Cardiac fibroblast (primary cell): ENCODE data around the gene UPK1B.

Experiments
- DNase-seq, 2 donors: peaks; one replicate each; pipeline versions ENCODE4 v3.0.0 to v3.0.0-alpha.2; 2010; ENCODE audit warnings: low read depth in 2 of 2
- H3K4me3 ChIP-seq, 2 donors: replicated peaks in 1 of 2; 1 replicate in 1 of 2; 2 replicates in 1 of 2; pipeline ENCODE4 v1.5.1; 2011; ENCODE audit warnings: low read depth in 2 of 2, low read length in 2 of 2, mild to moderate bottlenecking in 2 of 2, moderate library complexity in 1 of 2
- CTCF ChIP-seq: IDR thresholded peaks from one replicate; pipeline ENCODE4 v1.5.1; 2011; ENCODE audit warnings: low read depth, mild to moderate bottlenecking, low read length, inconsistent platforms

Gene UPK1B

DNA sequence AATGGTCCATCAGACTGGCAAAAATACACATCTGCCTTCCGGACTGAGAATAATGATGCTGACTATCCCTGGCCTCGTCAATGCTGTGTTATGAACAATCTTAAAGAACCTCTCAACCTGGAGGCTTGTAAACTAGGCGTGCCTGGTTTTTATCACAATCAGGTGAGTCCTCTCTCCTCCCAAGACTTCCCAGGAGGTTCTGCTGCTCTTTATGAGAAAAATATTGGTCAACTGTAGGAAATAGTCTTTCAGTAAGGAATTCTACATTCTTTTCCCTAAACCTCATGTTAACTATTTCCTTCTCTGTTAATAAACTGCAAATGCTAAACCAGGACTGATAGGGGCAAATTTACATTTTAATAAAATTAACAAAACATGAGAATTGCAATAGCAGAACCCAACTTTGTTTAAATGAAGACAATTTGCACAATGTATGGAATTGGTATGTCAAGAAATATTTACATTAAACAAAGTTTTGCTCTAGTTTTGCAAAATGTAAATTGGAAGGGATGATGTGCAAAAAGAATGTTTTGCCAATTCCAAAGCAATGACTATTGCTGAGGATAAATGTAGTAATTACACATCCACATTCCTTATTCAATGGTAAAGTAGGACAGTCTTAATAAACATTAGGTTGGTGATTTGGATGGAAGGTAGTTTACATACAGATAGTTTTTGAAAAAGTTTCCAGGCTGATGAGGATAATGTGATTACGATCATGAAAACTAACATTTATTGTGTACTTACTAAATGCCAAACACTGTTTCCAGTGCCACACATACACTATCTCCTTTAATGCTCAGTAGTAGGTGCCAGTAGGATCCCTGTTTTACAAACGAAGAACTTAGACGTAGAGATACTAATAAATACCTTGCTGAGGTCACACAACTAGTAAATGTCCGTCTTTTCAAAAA lies 21.1 kb downstream of the UPK1B start:
- peak in 1 of 2 donors; percentile 57 for DNase-seq
- no peak for TF ChIP-seq CTCF
- no peak overlapping the region for H3K4me3 ChIP-seq

GRCh38 chr3:119195151-119195476 lies 21.7 kb downstream of the UPK1B start:
- H3K4me3 ChIP-seq: no peak overlapping the region
- no peak for DNase-seq
- no peak for TF ChIP-seq CTCF

GRCh38 chr3:119195911-119196310 lies 22.5 kb downstream of the UPK1B start:
- TF ChIP-seq CTCF: no peak
- H3K4me3 ChIP-seq: no peak overlapping the region
- no peak for DNase-seq

DNA sequence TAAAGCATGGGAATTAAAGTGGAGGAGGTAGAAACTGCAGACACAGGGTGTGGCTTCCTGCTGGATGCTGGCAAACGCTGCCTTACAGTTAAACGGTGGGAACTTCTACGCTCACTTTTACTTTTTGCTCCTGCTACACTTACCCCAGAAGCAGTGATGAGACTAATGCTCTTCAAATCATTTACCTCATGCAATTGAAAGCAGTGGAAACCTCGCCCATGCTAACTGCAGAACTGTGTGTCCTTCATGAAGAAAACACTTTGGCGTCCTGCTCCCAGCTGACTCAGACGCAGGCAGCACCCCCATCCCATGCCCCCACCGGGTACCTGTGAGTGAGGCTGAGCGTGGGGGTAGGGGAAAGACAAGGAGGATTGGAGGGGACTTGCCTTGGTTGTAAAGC lies 31.8 kb downstream of the UPK1B start:
- no peak for TF ChIP-seq CTCF
- no peak for DNase-seq
- H3K4me3 ChIP-seq: no peak overlapping the region

GRCh38 chr3:119205685-119206084 lies 32.3 kb downstream of the UPK1B start:
- no peak for TF ChIP-seq CTCF
- no peak for DNase-seq
- no peak overlapping the region for H3K4me3 ChIP-seq

- H3K4me3 ChIP-seq: no peak overlapping the region
- TF ChIP-seq CTCF: no peak
- no peak for DNase-seq
Measured at GRCh38 chr3:119206611-119207511, 33.5 kb downstream of the UPK1B start.
